Activated CD4-positive, alpha-beta T cell treated with anti-CD3 and anti-CD28 coated beads, Interleukin-2, amount 10 ng/mL, durations not matched to agents 7 days and 5 days (primary cell): ENCODE data around the gene ATP2C1. TPM values are rescaled to one million over a fixed set of nuclear protein-coding genes. Genes with fewer than 3 reads are reported as not detected.
A peak's percentile ranks its signal among the peaks of the same experiment; 100 is the strongest.
"Not testable (repeated sequence)": the region's sequence is repeated elsewhere in the genome, so short reads cannot be mapped to it uniquely, and the experiment has no call there.

ENCODE experiments used
- CTCF ChIA-PET: fragments of 350-600 bp; sonication (Branson Sonifier 250); formaldehyde crosslinking; loops from one replicate; lab custom pipeline; 2021; ENCODE audit warnings: antibody characterized with exemption; lab: Charles Lee
- POLR2A ChIA-PET: fragments of 350-600 bp; sonication (Branson Sonifier 250); formaldehyde crosslinking; loops from one replicate; lab custom pipeline; 2021; ENCODE audit warnings: antibody characterized with exemption; lab: Charles Lee
- DNase-seq: peaks from one replicate; pipeline ENCODE4 v3.0.0-alpha.2; 2020
- H3K27ac Mint-ChIP-seq: one replicate; pipeline ENCODE4 v1.8.0; 2021; ENCODE audit warnings: mild to moderate bottlenecking, moderate library complexity, mixed read lengths
- H3K27me3 Mint-ChIP-seq: one replicate; pipeline ENCODE4 v1.8.0; 2021; ENCODE audit warnings: mixed read lengths
- H3K36me3 Mint-ChIP-seq: one replicate; pipeline ENCODE4 v1.8.0; 2021; ENCODE audit warnings: low read depth, mixed read lengths
- H3K4me1 Mint-ChIP-seq: one replicate; pipeline ENCODE4 v1.8.0; 2021; ENCODE audit warnings: mixed read lengths
- H3K4me3 Mint-ChIP-seq: one replicate; pipeline ENCODE4 v1.8.0; 2021; ENCODE audit warnings: mild to moderate bottlenecking, moderate library complexity, mixed read lengths
- H3K9me3 Mint-ChIP-seq: one replicate; pipeline ENCODE4 v1.8.0; 2021; ENCODE audit warnings: mixed read lengths
- total RNA-seq, 2 experiments: library from RNA; stranded (reverse); gene quantifications; one replicate each; pipeline ENCODE4 v1.2.3, GENCODE V29; 2021

The ATP2C1 gene
- total RNA-seq, 2 experiments from 2014 or later: 58.4 to 58.5 TPM

DNA sequence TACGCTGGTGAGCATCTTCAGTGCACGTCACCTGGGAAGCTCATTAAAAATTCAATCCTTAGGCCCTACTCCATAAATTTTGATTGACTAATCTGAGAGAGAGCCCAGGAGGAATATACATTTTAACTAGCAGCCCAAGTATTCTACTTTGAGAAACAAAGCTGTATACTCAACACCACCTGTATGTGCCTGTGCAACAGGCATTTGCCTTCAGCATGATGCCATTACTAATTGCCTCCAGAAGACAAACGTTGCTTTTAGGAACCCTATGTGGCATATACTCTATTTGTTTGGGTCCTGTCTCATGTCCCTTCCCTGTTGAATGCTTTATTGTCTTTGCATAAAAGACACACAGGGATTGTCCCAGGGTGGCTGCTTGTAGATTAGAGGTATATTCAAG is 125.1 kb downstream of the ATP2C1 start:
- peaks cover 30% of the 10 kb centered on the region for H3K4me1 Mint-ChIP-seq
- ChIA-PET CTCF (interaction anchor here (1.2 kb wide), 1 partner anchor 17 kb away, joined by 3 read pairs; no protein-coding TSS in a partner anchor), POLR2A (interaction anchor here (0.6 kb wide), 1 partner anchor 246 kb away, joined by 5 read pairs; no protein-coding TSS in a partner anchor)
- H3K27ac Mint-ChIP-seq: no peak overlapping the region
- peaks cover 51% of the 10 kb centered on the region for H3K36me3 Mint-ChIP-seq
- no peak for DNase-seq
- no peak overlapping the region for H3K4me3 Mint-ChIP-seq
- H3K27me3 Mint-ChIP-seq: no peaks in the 10 kb centered on the region
- no peaks in the 10 kb centered on the region for H3K9me3 Mint-ChIP-seq

DNA sequence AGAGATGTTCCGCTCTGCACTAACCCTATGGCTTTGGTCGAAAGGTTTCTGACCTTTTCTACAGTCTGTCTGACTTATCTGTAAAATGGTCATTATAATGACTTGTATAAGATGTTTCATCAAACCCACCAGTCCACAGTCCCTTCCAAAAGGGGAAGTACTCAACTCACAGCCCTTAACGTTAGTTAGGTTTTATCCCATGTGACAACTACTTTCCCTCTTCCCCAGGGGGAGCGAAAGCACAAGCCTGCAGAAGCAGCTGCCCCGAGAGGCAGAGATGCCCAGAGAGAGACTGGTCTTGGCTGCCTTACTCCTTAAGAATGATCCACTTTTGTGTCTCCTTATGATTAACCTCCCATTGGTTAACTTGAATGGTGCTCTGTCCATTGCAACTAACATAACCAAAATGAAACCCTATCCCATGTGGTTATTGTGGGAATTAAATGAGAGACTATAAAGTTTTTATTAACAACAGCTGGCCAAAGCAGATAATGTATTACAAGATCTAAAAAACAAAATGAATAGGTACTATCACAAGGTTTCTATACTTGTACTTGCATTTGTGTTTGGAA is 126.3 kb downstream of the ATP2C1 start:
- Mint-ChIP-seq H3K27ac (no peak overlapping the region), H3K4me1 (peaks cover 42% of the 10 kb centered on the region), H3K4me3 (no peak overlapping the region), H3K36me3 (peaks cover 53% of the 10 kb centered on the region), H3K27me3 (no peaks in the 10 kb centered on the region), H3K9me3 (peaks cover 8% of the 10 kb centered on the region)
- CTCF ChIA-PET: interaction anchor here (1.2 kb wide), 1 partner anchor 15 kb away, joined by 3 read pairs; no protein-coding TSS in a partner anchor
- POLR2A ChIA-PET: no interaction called here
- DNase-seq: no peak

DNA sequence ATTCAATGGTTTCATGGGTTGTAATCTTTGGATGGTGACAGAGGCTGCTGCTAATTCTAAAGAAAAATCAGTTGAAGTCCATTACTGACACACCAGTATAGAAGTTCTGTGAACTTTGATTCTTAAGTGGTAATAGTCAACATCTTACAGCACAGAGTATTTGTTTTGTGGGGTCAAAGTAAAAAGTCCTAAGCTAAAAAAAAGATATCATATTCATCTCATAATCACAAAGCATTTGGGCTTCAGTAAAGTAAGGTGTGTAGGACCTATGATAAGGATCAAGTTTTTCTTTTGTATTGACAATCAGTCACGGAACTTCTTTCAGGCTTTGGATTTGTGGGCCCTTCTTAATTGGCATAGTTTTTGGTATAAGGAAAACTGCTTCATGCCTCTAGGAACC is 131.7 kb downstream of the ATP2C1 start:
- Mint-ChIP-seq H3K4me1 (peaks cover 57% of the 10 kb centered on the region), H3K36me3 (peaks cover 40% of the 10 kb centered on the region), H3K27me3 (no peaks in the 10 kb centered on the region), H3K27ac (peak overlapping the region; percentile 98), H3K9me3 (peaks cover 9% of the 10 kb centered on the region), H3K4me3 (peak overlapping the region; percentile 85)
- CTCF ChIA-PET: no interaction called here
- DNase-seq: no peak
- POLR2A ChIA-PET: interaction anchor here (1.1 kb wide), 1 partner anchor 10 kb away, joined by 3 read pairs; no protein-coding TSS in a partner anchor

DNA sequence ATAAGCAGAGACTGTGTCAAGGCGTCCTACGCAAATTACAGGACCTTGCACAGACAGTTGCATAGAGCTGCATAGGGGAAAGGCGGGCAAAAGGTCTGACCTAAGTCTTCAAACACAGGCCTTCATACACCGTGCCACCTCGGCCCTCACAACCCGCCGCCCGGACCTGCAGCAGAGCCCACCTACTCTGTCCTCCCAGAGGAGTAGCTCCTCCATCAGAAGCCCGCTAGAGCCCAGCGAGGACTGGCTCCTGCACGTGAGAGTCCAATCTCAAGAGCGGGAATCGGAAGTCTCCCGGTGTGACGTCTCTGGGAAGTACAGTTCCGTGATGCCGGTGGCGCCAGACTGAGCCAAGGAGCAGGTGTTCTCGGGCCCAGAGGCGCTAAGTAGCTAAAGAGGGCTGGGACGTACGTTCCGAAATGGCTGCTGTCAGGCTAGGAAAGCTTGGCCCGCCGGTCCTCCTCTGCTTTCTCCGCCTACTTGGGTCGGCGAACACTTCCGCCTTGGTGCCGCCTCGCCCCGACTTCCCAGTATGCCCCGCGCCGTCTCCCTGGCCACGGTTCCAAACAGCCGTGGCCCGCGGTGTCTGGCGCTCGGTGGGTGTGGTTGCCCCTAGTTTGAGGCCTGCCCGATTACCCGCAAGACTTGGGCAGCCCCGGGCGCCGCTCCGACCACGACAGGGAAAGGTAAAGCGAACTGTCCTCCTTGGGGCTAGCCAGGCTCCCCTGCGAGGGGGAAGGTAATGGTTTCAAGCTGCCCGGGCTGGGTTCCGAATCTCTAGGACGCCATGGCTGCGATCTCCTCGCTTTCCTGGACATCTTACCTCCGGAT is 132.7 kb downstream of the ATP2C1 start, which contains the start of the genes ASTE1 and NEK11:
Gene ASTE1, minus strand, starts transcription at position 505 of the 831 bp plus-strand sequence. CDS start 1,519 bp downstream, outside the sequence.
Gene NEK11, plus strand, starts transcription at position 557 of the 831 bp plus-strand sequence. CDS start 2,832 bp downstream, outside the sequence.
- peaks cover 47% of the 10 kb centered on the region for H3K4me1 Mint-ChIP-seq
- H3K27ac Mint-ChIP-seq: peak within 1 kb of the TSS; percentile 98
- no peaks in the 10 kb centered on the region for H3K27me3 Mint-ChIP-seq

DNA sequence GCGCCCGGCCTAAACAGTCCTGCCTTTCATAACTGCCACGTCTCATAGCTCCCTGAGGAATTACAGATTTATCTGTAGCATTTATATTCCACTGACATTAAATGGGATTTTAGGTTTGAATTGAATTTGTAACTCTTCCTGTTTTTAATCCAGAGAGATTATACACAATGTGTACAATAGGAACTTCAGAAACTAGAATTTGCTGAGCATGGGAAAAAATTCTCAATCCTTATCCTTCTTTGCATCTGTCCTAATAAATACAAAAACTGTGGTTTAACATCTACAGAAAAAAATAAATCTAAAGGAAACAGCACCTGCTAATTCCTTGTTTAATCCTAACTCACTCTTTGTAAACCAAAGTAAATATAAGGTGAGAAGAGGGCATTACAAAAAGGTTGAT is 135.0 kb downstream of the ATP2C1 start:
- Mint-ChIP-seq H3K9me3 (peaks cover 9% of the 10 kb centered on the region), H3K4me1 (peaks cover 33% of the 10 kb centered on the region), H3K4me3 (no peak overlapping the region), H3K27me3 (no peaks in the 10 kb centered on the region), H3K36me3 (peaks cover 20% of the 10 kb centered on the region), H3K27ac (no peak overlapping the region)
- ChIA-PET CTCF (no interaction called here), POLR2A (no interaction called here)
- no peak for DNase-seq

More for the DNA sequence above, 132.7 kb downstream of the ATP2C1 start, which contains the start of the genes ASTE1 and NEK11:
- peak within 1 kb of the TSS; percentile 85 for H3K4me3 Mint-ChIP-seq
- H3K9me3 Mint-ChIP-seq: peaks cover 9% of the 10 kb centered on the region
- ChIA-PET POLR2A (interaction anchor here (0.6 to 1.1 kb wide), 4 partner anchors 11 to 735 kb away, joined by 3 to 6 read pairs (median 4); no protein-coding TSS in a partner anchor), CTCF (interaction anchor here (0.8 to 1.2 kb wide), 4 partner anchors 10 to 133 kb away, joined by 3 to 4 read pairs (median 3); partner anchors contain the start of gene ATP2C1)
- DNase-seq: peak; percentile 94
- H3K36me3 Mint-ChIP-seq: peaks cover 35% of the 10 kb centered on the region

DNA sequence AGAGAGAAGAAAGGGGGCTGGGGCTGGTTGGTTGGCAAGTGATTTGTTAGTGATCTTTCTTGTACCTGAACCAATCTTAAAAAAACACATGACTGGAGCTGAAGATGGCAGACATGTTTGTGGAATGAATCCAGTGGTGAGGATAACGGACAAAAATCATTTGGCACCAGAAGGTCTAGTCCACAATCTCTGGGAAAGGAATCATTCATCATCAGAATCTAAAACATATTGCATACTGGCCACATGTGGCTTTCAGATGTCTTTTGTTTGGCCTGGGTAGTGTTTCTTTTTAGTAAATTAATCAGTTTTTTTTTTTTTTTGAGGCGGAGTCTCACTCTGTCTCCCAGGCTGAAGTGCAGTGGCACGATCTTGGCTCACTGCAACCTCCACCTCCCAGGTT is 137.8 kb downstream of the ATP2C1 start:
- DNase-seq: no peak
- CTCF ChIA-PET: interaction anchor here (0.5 to 1.7 kb wide), 4 partner anchors 190 to 1313 kb away, joined by 3 read pairs; no protein-coding TSS in a partner anchor
- no peaks in the 10 kb centered on the region for H3K9me3 Mint-ChIP-seq
- no peaks in the 10 kb centered on the region for H3K27me3 Mint-ChIP-seq
- no peak overlapping the region for H3K4me3 Mint-ChIP-seq
- peaks cover 10% of the 10 kb centered on the region for H3K4me1 Mint-ChIP-seq
- no peaks in the 10 kb centered on the region for H3K36me3 Mint-ChIP-seq
- H3K27ac Mint-ChIP-seq: no peak overlapping the region
- POLR2A ChIA-PET: no interaction called here

DNA sequence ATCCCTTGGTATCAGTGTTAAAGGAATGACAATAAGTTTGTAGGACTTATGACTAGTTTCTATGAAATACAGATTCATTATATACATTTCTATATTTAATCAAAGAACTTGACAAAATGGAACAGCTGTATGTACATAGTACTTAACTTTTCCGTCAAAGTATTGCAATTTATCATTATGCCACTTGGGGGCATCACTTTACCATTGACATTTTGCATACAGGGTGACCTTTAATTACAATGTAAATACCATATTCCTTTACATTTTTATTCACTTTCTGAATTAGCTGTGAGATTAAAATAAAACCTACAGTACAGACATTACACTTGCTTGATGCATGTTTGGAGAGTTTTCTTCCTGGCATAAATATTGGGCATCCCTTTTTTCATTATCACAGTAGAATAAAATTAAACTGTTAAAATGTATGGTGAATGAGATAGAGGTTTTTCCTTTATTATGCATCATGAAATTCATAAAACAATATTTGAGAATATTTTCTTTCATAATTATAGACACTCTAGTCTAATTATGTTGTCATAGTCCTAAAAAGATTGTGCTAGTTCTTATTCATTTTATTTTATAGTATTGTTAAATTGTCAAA is 139.7 kb downstream of the ATP2C1 start:
- H3K4me1 Mint-ChIP-seq: peaks cover 3% of the 10 kb centered on the region
- no peak overlapping the region for H3K4me3 Mint-ChIP-seq
- POLR2A ChIA-PET: no interaction called here
- peak; percentile 64 for DNase-seq
- no peaks in the 10 kb centered on the region for H3K27me3 Mint-ChIP-seq
- H3K36me3 Mint-ChIP-seq: no peaks in the 10 kb centered on the region
- no peak overlapping the region for H3K27ac Mint-ChIP-seq
- CTCF ChIA-PET: interaction anchor here (1.0 kb wide), 2 partner anchors 9 to 18 kb away, joined by 3 read pairs; no protein-coding TSS in a partner anchor
- no peaks in the 10 kb centered on the region for H3K9me3 Mint-ChIP-seq

DNA sequence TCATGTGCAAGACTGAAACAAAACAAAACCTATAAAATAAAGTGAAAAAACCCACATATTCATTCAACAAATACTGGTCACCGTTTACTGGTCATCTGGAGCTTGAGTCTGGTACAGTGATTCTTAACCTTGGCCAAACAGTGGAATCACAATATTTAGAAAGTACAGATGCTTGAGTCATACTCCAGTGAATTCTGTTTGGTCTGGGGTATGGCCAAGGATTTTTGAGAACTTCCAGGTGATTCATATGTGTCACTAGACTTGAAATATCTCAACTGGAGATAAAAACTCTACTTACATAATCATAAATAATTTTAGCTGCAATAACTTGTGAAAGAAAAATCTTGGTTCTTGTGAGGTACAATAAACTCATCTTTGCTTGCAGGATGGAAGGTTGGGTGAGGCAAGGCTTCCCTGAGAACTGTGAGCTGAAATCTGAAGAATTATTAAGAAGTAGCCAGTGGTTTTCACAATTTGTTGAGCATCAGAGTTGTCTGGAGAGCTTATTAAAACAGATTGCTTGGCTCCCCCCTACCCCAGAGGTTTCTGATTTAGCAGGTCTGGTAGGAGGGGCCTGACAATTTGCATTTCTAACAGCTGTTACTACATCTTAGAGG is 142.4 kb downstream of the ATP2C1 start:
- H3K9me3 Mint-ChIP-seq: no peaks in the 10 kb centered on the region
- H3K36me3 Mint-ChIP-seq: no peaks in the 10 kb centered on the region
- POLR2A ChIA-PET: no interaction called here

DNA sequence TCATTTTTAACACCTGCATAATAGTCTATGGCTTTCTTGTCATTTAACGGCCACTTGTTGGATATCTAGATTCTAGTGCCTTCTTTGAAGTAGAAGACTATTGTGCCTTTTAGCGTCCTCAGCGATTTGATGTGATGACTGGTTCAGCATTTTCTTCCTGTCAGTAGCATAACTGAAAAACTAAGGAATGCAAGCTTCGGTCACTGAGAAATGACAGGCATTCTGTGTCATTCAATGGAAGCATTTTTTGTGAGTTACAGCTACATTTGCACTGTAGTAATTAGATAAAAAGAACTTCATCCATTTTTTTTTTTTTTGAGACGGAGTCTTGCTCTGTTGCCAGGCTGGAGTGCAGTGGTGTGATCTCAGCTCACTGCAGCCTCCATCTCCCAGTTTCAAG is 143.1 kb downstream of the ATP2C1 start:
- POLR2A ChIA-PET: no interaction called here
- H3K4me1 Mint-ChIP-seq: peaks cover 15% of the 10 kb centered on the region
- no peak overlapping the region for H3K4me3 Mint-ChIP-seq
- H3K27me3 Mint-ChIP-seq: no peaks in the 10 kb centered on the region
- peaks cover 4% of the 10 kb centered on the region for H3K9me3 Mint-ChIP-seq
- CTCF ChIA-PET: interaction anchor here (1.7 kb wide), 1 partner anchor 10 kb away, joined by 4 read pairs; no protein-coding TSS in a partner anchor
- no peak for DNase-seq
- no peak overlapping the region for H3K27ac Mint-ChIP-seq
- H3K36me3 Mint-ChIP-seq: peaks cover 4% of the 10 kb centered on the region

More for the DNA sequence above, 142.4 kb downstream of the ATP2C1 start:
- CTCF ChIA-PET: interaction anchor here (1.1 to 1.7 kb wide), 3 partner anchors 9 to 346 kb away, joined by 3 to 4 read pairs (median 3); partner anchors contain the start of gene NUDT16
- no peaks in the 10 kb centered on the region for H3K27me3 Mint-ChIP-seq
- H3K27ac Mint-ChIP-seq: peak overlapping the region; percentile 17
- DNase-seq: no peak
- peaks cover 8% of the 10 kb centered on the region for H3K4me1 Mint-ChIP-seq
- no peak overlapping the region for H3K4me3 Mint-ChIP-seq

DNA sequence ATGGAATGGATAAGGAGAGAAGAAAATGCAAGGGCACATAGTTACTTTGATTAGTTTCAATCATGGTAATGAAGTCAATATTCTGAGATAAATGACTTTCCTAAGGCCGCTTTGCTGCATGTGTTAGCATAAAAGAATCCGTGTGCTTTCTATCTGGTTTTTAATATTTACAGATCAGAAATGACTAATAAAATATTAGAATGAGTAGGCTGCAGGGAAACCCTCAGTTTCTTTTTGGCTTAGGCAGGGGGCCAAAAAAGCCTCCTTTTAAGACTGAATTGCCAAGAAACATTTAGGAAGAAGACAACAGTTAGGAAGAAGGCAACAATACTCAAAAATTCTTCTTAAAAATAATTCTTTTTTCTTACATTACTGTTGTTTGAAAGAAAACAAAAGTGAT is 144.4 kb downstream of the ATP2C1 start:
- Mint-ChIP-seq H3K4me3 (no peak overlapping the region), H3K4me1 (peaks cover 28% of the 10 kb centered on the region), H3K9me3 (peaks cover 7% of the 10 kb centered on the region), H3K36me3 (peaks cover 12% of the 10 kb centered on the region), H3K27me3 (no peaks in the 10 kb centered on the region), H3K27ac (no peak overlapping the region)
- CTCF ChIA-PET: interaction anchor here (0.8 kb wide), 1 partner anchor 8 kb away, joined by 3 read pairs; no protein-coding TSS in a partner anchor
- DNase-seq: no peak
- POLR2A ChIA-PET: no interaction called here

DNA sequence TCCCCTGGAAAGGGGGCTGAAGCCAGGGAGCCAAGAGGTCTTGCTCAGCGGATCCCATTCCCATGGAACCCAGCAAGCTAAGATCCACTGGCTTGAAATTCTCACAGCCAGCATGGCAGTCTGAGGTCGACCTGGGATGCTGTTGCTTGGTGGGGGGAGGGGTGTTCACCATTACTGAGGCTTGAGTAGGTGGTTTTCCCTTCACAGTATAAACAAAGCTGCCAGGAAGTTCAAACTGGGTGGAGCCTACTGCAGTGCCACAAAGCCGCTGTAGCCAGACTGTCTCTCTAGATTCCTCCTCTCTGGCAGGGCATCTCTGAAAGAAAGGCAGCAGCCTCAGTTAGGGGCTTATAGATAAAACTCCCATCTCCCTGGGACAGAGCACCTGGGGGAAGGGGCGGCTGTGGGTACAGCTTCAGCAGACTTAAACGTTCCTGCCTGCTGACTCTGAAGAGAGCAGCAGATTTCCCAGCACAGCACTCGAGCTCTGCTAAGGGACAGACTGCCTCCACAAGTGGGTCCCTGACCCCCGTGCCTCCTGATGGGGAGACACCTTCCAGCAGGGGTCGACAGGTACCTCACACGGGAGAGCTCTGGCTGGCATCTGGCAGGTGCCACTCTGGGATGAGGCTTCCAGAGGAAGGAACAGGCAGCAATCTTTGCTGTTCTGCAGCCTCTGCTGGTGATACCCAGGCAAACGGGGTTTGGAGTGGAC is 148.5 kb downstream of the ATP2C1 start:
- POLR2A ChIA-PET, H3K4me3 Mint-ChIP-seq: not testable (repeated sequence)
- H3K27me3 Mint-ChIP-seq: peaks cover 21% of the 10 kb centered on the region
- peaks cover 33% of the 10 kb centered on the region for H3K36me3 Mint-ChIP-seq
- H3K4me1 Mint-ChIP-seq: peaks cover 38% of the 10 kb centered on the region
- peaks cover 30% of the 10 kb centered on the region for H3K9me3 Mint-ChIP-seq
- peak overlapping the region; percentile 88 for H3K27ac Mint-ChIP-seq
- CTCF ChIA-PET: interaction anchor here (1.2 to 1.7 kb wide), 2 partner anchors 9 to 20 kb away, joined by 3 to 4 read pairs; no protein-coding TSS in a partner anchor
- peak; percentile 70 for DNase-seq
